Retinal pigment epithelial cell (primary cell): ENCODE measurements around the gene TCFL5.

Experiments
- DNase-seq: peaks from one replicate; pipeline ENCODE4 v3.0.0-alpha.2; 2010; ENCODE audit warnings: low read depth
- H3K4me3 ChIP-seq: 2 replicates; pipeline ENCODE4 v1.5.1; 2011; ENCODE audit warnings: mild to moderate bottlenecking, low read length, control low read depth, moderate library complexity
- CTCF ChIP-seq: conservative IDR thresholded peaks from 2 replicates; pipeline ENCODE4 v1.5.1; 2011; ENCODE audit warnings: low read depth, low read length, control low read depth, inconsistent platforms

Gene TCFL5

GRCh38 chr20:62828051-62828450, 33.6 kb downstream of the TCFL5 start:
- no peak for DNase-seq
- H3K4me3 ChIP-seq, result no peak overlapping the region
- no peak for TF ChIP-seq CTCF

GRCh38 chr20:62827311-62828038, 34.1 kb downstream of the TCFL5 start:
- no peak for DNase-seq
- TF ChIP-seq CTCF, result no peak
- H3K4me3 ChIP-seq, result no peak overlapping the region

- TF ChIP-seq CTCF, result no peak
- no peak for DNase-seq
Observed at GRCh38 chr20:62826646-62827310, 34.8 kb downstream of the TCFL5 start.

GRCh38 chr20:62825986-62826645, 35.5 kb downstream of the TCFL5 start:
- TF ChIP-seq CTCF, result no peak
- H3K4me3 ChIP-seq, result no peak overlapping the region
- no peak for DNase-seq

More at GRCh38 chr20:62826646-62827310, 34.8 kb downstream of the TCFL5 start:
- no peak overlapping the region for H3K4me3 ChIP-seq

- H3K4me3 ChIP-seq, result no peak overlapping the region
Observed at GRCh38 chr20:62825333-62825985, 36.2 kb downstream of the TCFL5 start.

More at GRCh38 chr20:62825333-62825985, 36.2 kb downstream of the TCFL5 start:
- TF ChIP-seq CTCF, result no peak
- no peak for DNase-seq
